Thoracic aorta (tissue), 2 donors: Measurements from ENCODE around the gene RABEPK. TPM values are rescaled to one million over a fixed set of nuclear protein-coding genes. Genes with fewer than 3 reads are reported as not detected.
"Not testable (repeated sequence)": the region's sequence is repeated elsewhere in the genome, so short reads cannot be mapped to it uniquely, and the experiment has no call there.

ENCODE experiments used
- ATAC-seq: fragments of 150-250 bp; one replicate; pipeline ENCODE4 v1.8.0; 2017; ENCODE audit warnings: low read depth; ENCODE audit not compliant: insufficient number of reproducible peaks, low FRiP score
- DNase-seq: peaks from one replicate; pipeline ENCODE4 v3.0.0-alpha.2; 2020; ENCODE audit warnings: low spot score
- H3K27ac ChIP-seq, 2 donors: fragments of 200-600 bp; sonication (generic); 1 replicate in 1 of 2; 2 replicates in 1 of 2; pipeline ENCODE4 v1.5.1; 2016; ENCODE audit warnings: mild to moderate bottlenecking in 2 of 2, moderate library complexity in 2 of 2
- H3K27me3 ChIP-seq: fragments of 200-600 bp; sonication (generic); replicated peaks from 2 replicates; pipeline ENCODE4 v1.6.0; 2016; ENCODE audit warnings: mild to moderate bottlenecking; ENCODE audit not compliant: insufficient read depth
- H3K36me3 ChIP-seq: fragments of 200-600 bp; sonication (generic); one replicate; pipeline ENCODE4 v1.5.1; 2016
- H3K4me1 ChIP-seq, 2 donors: fragments of 200-600 bp; sonication (generic); 1 replicate in 1 of 2; 2 replicates in 1 of 2; pipeline versions ENCODE4 v1.5.1 to v1.6.0; 2016; ENCODE audit warnings: low read depth in 2 of 2, mild to moderate bottlenecking in 1 of 2; ENCODE audit not compliant: control insufficient read depth in 1 of 2
- H3K4me3 ChIP-seq: fragments of 200-600 bp; sonication (generic); 2 replicates; pipeline ENCODE4 v1.5.1; 2016; ENCODE audit warnings: mild to moderate bottlenecking
- H3K9me3 ChIP-seq: fragments of 200-600 bp; sonication (generic); 2 replicates; pipeline ENCODE4 v1.5.1; 2016
- CTCF ChIP-seq: fragments of 200-600 bp; sonication (generic); IDR thresholded peaks from one replicate; pipeline ENCODE4 v1.5.1; 2019; ENCODE audit warnings: antibody characterized with exemption
- total RNA-seq, 2 donors: library from RNA; depleted of rRNA; stranded (reverse); fragments of >200 nt; gene quantifications; one replicate each; pipeline versions ENCODE4 v1.1.0 to v1.2.3, GENCODE V29; 2016

Gene RABEPK
- total RNA-seq, 2 donors from 2014 or later: 8.1 to 9.9 TPM

- Histone ChIP-seq H3K9me3 (no peaks in the 10 kb centered on the region), H3K4me1 (peaks cover 4 to 36% of the 10 kb centered on the region in 2 donors), H3K27ac (peak overlapping the region; percentile 8 to 28), H3K27me3 (no peaks in the 10 kb centered on the region), H3K4me3 (peak overlapping the region; percentile 10), H3K36me3 (peaks cover 4% of the 10 kb centered on the region)
- no peak for DNase-seq
- ATAC-seq: no peak
- no peak for TF ChIP-seq CTCF
These were observed 39.6 kb upstream of the RABEPK start for GRCh38 chr9:125160750-125161149.

GRCh38 chr9:125161284-125161918 is 38.9 kb upstream of the RABEPK start:
- DNase-seq (no peak), ATAC-seq (peak; percentile 64)
- Histone ChIP-seq H3K4me1 (peaks cover 4 to 43% of the 10 kb centered on the region in 2 donors), H3K27me3 (no peaks in the 10 kb centered on the region), H3K36me3 (peaks cover 4% of the 10 kb centered on the region), H3K4me3 (peak overlapping the region; percentile 10), H3K9me3 (no peaks in the 10 kb centered on the region), H3K27ac (peak overlapping the region; percentile 8 to 28)
- no peak for TF ChIP-seq CTCF

GRCh38 chr9:125162891-125163290 is 37.5 kb upstream of the RABEPK start:
- not testable (repeated sequence) for H3K27me3 ChIP-seq, H3K9me3 ChIP-seq, H3K36me3 ChIP-seq, DNase-seq, H3K27ac ChIP-seq, ATAC-seq, H3K4me3 ChIP-seq
- H3K4me1 ChIP-seq: peaks cover 8 to 49% of the 10 kb centered on the region in 2 donors

- peak overlapping the region; percentile 60 to 91 for H3K27ac ChIP-seq
These were observed 33.6 kb upstream of the RABEPK start for GRCh38 chr9:125166762-125167161.

GRCh38 chr9:125169895-125170294 is 30.4 kb upstream of the RABEPK start:
- Histone ChIP-seq H3K9me3 (no peaks in the 10 kb centered on the region), H3K27ac (no peak overlapping the region), H3K27me3 (no peaks in the 10 kb centered on the region), H3K4me1 (peaks cover 26 to 36% of the 10 kb centered on the region in 2 donors), H3K36me3 (no peaks in the 10 kb centered on the region), H3K4me3 (no peak overlapping the region)
- TF ChIP-seq CTCF: no peak
- ATAC-seq (no peak), DNase-seq (no peak)

More at GRCh38 chr9:125166762-125167161, 33.6 kb upstream of the RABEPK start:
- no peaks in the 10 kb centered on the region for H3K9me3 ChIP-seq
- no peak overlapping the region for H3K4me3 ChIP-seq
- no peak for TF ChIP-seq CTCF
- no peaks in the 10 kb centered on the region for H3K27me3 ChIP-seq
- ATAC-seq (no peak), DNase-seq (no peak)
- peaks cover 4% of the 10 kb centered on the region for H3K36me3 ChIP-seq
- peaks cover 10 to 32% of the 10 kb centered on the region in 2 donors for H3K4me1 ChIP-seq
